ENCODE measurements around the gene USP7.

DNA sequence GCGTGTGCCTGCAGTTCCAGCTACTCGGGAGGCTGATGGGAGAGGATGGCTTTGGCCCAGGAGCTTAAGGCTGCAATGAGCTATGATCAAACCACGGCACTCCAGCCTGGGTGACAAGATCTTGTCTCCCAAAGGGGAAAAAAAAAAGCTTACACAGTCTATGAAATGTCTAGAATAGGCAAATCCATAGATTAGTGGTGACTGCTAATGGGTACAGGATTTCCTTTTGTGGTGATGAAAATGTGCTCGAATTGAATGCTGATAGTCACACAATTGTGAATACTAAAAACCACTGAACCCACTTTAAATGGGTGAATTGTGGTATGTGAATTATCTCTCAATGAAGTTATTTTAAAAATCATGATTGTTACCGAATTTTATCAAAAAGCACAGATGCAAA lies 14.9 kb downstream of the USP7 start:
- TF ChIP-seq RAD21 (IDR thresholded peaks at IDR 0.05) (no peak), JUND (IDR thresholded peaks at IDR 0.05) (no peak), SP1 (IDR thresholded peaks at IDR 0.05) (no peak), TAF1 (conservative IDR thresholded peaks at IDR 0.05) (no peak), GABPA (IDR thresholded peaks at IDR 0.05 in 1 of 2, conservative IDR thresholded peaks at IDR 0.05 in 1 of 2) (no peak), EGR1 (IDR thresholded peaks at IDR 0.05; ENCODE audit: low read depth in 2 of 2) (no peak), FOXA2 (IDR thresholded peaks at IDR 0.05) (no peak), YY1 (IDR thresholded peaks at IDR 0.05) (no peak), NR2F2 (IDR thresholded peaks at IDR 0.05) (no peak)
- TF ChIP-seq, protein P1, sequence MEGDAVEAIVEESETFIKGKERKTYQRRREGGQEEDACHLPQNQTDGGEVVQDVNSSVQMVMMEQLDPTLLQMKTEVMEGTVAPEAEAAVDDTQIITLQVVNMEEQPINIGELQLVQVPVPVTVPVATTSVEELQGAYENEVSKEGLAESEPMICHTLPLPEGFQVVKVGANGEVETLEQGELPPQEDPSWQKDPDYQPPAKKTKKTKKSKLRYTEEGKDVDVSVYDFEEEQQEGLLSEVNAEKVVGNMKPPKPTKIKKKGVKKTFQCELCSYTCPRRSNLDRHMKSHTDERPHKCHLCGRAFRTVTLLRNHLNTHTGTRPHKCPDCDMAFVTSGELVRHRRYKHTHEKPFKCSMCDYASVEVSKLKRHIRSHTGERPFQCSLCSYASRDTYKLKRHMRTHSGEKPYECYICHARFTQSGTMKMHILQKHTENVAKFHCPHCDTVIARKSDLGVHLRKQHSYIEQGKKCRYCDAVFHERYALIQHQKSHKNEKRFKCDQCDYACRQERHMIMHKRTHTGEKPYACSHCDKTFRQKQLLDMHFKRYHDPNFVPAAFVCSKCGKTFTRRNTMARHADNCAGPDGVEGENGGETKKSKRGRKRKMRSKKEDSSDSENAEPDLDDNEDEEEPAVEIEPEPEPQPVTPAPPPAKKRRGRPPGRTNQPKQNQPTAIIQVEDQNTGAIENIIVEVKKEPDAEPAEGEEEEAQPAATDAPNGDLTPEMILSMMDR (IDR thresholded peaks at IDR 0.05; ENCODE audit: low read depth, low read length, missing input control), result no peak
- TF ChIP-seq, protein P2, sequence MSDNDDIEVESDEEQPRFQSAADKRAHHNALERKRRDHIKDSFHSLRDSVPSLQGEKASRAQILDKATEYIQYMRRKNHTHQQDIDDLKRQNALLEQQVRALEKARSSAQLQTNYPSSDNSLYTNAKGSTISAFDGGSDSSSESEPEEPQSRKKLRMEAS (IDR thresholded peaks at IDR 0.05), result no peak
- TF ChIP-seq, protein P3, sequence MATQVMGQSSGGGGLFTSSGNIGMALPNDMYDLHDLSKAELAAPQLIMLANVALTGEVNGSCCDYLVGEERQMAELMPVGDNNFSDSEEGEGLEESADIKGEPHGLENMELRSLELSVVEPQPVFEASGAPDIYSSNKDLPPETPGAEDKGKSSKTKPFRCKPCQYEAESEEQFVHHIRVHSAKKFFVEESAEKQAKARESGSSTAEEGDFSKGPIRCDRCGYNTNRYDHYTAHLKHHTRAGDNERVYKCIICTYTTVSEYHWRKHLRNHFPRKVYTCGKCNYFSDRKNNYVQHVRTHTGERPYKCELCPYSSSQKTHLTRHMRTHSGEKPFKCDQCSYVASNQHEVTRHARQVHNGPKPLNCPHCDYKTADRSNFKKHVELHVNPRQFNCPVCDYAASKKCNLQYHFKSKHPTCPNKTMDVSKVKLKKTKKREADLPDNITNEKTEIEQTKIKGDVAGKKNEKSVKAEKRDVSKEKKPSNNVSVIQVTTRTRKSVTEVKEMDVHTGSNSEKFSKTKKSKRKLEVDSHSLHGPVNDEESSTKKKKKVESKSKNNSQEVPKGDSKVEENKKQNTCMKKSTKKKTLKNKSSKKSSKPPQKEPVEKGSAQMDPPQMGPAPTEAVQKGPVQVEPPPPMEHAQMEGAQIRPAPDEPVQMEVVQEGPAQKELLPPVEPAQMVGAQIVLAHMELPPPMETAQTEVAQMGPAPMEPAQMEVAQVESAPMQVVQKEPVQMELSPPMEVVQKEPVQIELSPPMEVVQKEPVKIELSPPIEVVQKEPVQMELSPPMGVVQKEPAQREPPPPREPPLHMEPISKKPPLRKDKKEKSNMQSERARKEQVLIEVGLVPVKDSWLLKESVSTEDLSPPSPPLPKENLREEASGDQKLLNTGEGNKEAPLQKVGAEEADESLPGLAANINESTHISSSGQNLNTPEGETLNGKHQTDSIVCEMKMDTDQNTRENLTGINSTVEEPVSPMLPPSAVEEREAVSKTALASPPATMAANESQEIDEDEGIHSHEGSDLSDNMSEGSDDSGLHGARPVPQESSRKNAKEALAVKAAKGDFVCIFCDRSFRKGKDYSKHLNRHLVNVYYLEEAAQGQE (IDR thresholded peaks at IDR 0.05), result no peak
- TF ChIP-seq, protein P4, sequence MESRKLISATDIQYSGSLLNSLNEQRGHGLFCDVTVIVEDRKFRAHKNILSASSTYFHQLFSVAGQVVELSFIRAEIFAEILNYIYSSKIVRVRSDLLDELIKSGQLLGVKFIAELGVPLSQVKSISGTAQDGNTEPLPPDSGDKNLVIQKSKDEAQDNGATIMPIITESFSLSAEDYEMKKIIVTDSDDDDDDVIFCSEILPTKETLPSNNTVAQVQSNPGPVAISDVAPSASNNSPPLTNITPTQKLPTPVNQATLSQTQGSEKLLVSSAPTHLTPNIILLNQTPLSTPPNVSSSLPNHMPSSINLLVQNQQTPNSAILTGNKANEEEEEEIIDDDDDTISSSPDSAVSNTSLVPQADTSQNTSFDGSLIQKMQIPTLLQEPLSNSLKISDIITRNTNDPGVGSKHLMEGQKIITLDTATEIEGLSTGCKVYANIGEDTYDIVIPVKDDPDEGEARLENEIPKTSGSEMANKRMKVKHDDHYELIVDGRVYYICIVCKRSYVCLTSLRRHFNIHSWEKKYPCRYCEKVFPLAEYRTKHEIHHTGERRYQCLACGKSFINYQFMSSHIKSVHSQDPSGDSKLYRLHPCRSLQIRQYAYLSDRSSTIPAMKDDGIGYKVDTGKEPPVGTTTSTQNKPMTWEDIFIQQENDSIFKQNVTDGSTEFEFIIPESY (IDR thresholded peaks at IDR 0.05), result no peak
